BLaER1 treated with 17β-estradiol and CSF1 and Interleukin-3, amounts not matched to agents 10 nM and 100 nM (cell line): Measurements from ENCODE around the gene NGEF.

Source experiments
- H3K27ac ChIP-seq, 11 experiments: shearing (Covaris generic); formaldehyde crosslinking; 2 replicates each; pipeline ENCODE4 v1.8.1; 2022
- H3K27me3 ChIP-seq, 11 experiments: shearing (Covaris generic); formaldehyde crosslinking; 2 replicates each; pipeline ENCODE4 v1.8.1; 2022
- H3K36me3 ChIP-seq, 11 experiments: shearing (Covaris generic); formaldehyde crosslinking; 2 replicates each; pipeline ENCODE4 v1.8.1; 2022
- H3K4me1 ChIP-seq, 10 experiments: shearing (Covaris generic); formaldehyde crosslinking; 2 replicates each; pipeline ENCODE4 v1.8.1; 2022
- H3K4me2 ChIP-seq, 11 experiments: shearing (Covaris generic); formaldehyde crosslinking; 2 replicates each; pipeline ENCODE4 v1.8.1; 2022
- H3K4me3 ChIP-seq, 10 experiments: shearing (Covaris generic); formaldehyde crosslinking; 2 replicates each; pipeline ENCODE4 v1.8.1; 2022
- H3K9ac ChIP-seq, 11 experiments: shearing (Covaris generic); formaldehyde crosslinking; 2 replicates each; pipeline ENCODE4 v1.8.1; 2022
- H3K9me3 ChIP-seq, 11 experiments: shearing (Covaris generic); formaldehyde crosslinking; replicated peaks in 1 of 11; 2 replicates each; pipeline ENCODE4 v1.8.1; 2022
- H4K20me1 ChIP-seq, 11 experiments: shearing (Covaris generic); formaldehyde crosslinking; 2 replicates each; pipeline ENCODE4 v1.8.1; 2022
- Cebpa-rat ChIP-seq, 11 experiments: shearing (Covaris generic); IDR thresholded peaks; 2 replicates each; pipeline ENCODE4 v1.8.1; 2022

Gene NGEF

GRCh38 chr2:232898592-232899543, 114.2 kb downstream of the NGEF start:
- Histone ChIP-seq H3K27ac (no peak overlapping the region), H4K20me1 (no peaks in the 10 kb centered on the region; a peak in 1 of 22 replicates), H3K4me2 (no peak overlapping the region), H3K4me1 (peaks cover 0 to 23% (median 15%) of the 10 kb centered on the region in 10 experiments; a peak in 12 of 20 replicates), H3K27me3 (no peaks in the 10 kb centered on the region), H3K36me3 (no peaks in the 10 kb centered on the region), H3K9ac (no peak overlapping the region), H3K4me3 (no peak overlapping the region), H3K9me3 (no peaks in the 10 kb centered on the region)
- no peak for TF ChIP-seq Cebpa-rat (IDR thresholded peaks at IDR 0.05)

GRCh38 chr2:232897598-232898408, 115.3 kb downstream of the NGEF start:
- TF ChIP-seq Cebpa-rat (IDR thresholded peaks at IDR 0.05): no peak

GRCh38 chr2:232896720-232897597, 116.1 kb downstream of the NGEF start:
- no peak for TF ChIP-seq Cebpa-rat (IDR thresholded peaks at IDR 0.05)
- H3K4me3 ChIP-seq: no peak overlapping the region
- H3K4me1 ChIP-seq: peaks cover 0 to 15% (median 12%) of the 10 kb centered on the region in 10 experiments; a peak in 12 of 20 replicates
- H3K9me3 ChIP-seq: no peaks in the 10 kb centered on the region
- H3K9ac ChIP-seq: no peak overlapping the region
- no peaks in the 10 kb centered on the region for H3K27me3 ChIP-seq
- no peaks in the 10 kb centered on the region for H3K36me3 ChIP-seq
- no peaks in the 10 kb centered on the region for H4K20me1 ChIP-seq
- no peak overlapping the region for H3K4me2 ChIP-seq
- H3K27ac ChIP-seq: no peak overlapping the region

More at GRCh38 chr2:232897598-232898408, 115.3 kb downstream of the NGEF start:
- Histone ChIP-seq H3K9ac (no peak overlapping the region), H3K36me3 (no peaks in the 10 kb centered on the region), H3K9me3 (no peaks in the 10 kb centered on the region), H3K4me1 (peaks cover 0 to 23% (median 15%) of the 10 kb centered on the region in 10 experiments; a peak in 12 of 20 replicates), H3K4me2 (no peak overlapping the region), H4K20me1 (no peaks in the 10 kb centered on the region; a peak in 1 of 22 replicates), H3K27ac (no peak overlapping the region), H3K4me3 (no peak overlapping the region), H3K27me3 (no peaks in the 10 kb centered on the region)

GRCh38 chr2:232896111-232896510, 116.9 kb downstream of the NGEF start:
- no peak overlapping the region for H3K27ac ChIP-seq
- no peaks in the 10 kb centered on the region for H3K36me3 ChIP-seq
- H4K20me1 ChIP-seq: no peaks in the 10 kb centered on the region
- H3K9ac ChIP-seq: no peak overlapping the region
- H3K9me3 ChIP-seq: no peaks in the 10 kb centered on the region
- peaks cover 2 to 8% (median 5%) of the 10 kb centered on the region in 10 experiments for H3K4me1 ChIP-seq
- H3K4me2 ChIP-seq: no peak overlapping the region
- H3K27me3 ChIP-seq: no peaks in the 10 kb centered on the region
- no peak for TF ChIP-seq Cebpa-rat (IDR thresholded peaks at IDR 0.05)
- no peak overlapping the region for H3K4me3 ChIP-seq

- H3K4me2 ChIP-seq: no peak overlapping the region
- no peaks in the 10 kb centered on the region for H3K9me3 ChIP-seq
- H4K20me1 ChIP-seq: no peaks in the 10 kb centered on the region
- H3K27me3 ChIP-seq: no peaks in the 10 kb centered on the region
- no peak overlapping the region for H3K9ac ChIP-seq
- no peaks in the 10 kb centered on the region for H3K36me3 ChIP-seq
- H3K4me1 ChIP-seq: peaks cover 0 to 10% (median 9%) of the 10 kb centered on the region in 10 experiments; a peak in 16 of 20 replicates
- no peak overlapping the region for H3K4me3 ChIP-seq
- no peak for TF ChIP-seq Cebpa-rat (IDR thresholded peaks at IDR 0.05)
- no peak overlapping the region for H3K27ac ChIP-seq
Measured at GRCh38 chr2:232894746-232895145, 118.3 kb downstream of the NGEF start.

- Histone ChIP-seq H3K27ac (no peak overlapping the region), H3K9ac (0 out of 22 replicates have a peak overlapping the region, but pooled peaks of 1 of the 11 experiments have one; percentile 39), H3K9me3 (no peaks in the 10 kb centered on the region), H4K20me1 (no peaks in the 10 kb centered on the region), H3K36me3 (no peaks in the 10 kb centered on the region), H3K4me1 (peaks cover 0 to 10% (median 9%) of the 10 kb centered on the region in 10 experiments; a peak in 16 of 20 replicates), H3K4me3 (no peak overlapping the region), H3K27me3 (no peaks in the 10 kb centered on the region), H3K4me2 (no peak overlapping the region)
- TF ChIP-seq Cebpa-rat (IDR thresholded peaks at IDR 0.05): no peak
Measured at GRCh38 chr2:232894251-232894650, 118.8 kb downstream of the NGEF start.

GRCh38 chr2:232893834-232894233, 119.2 kb downstream of the NGEF start:
- no peak overlapping the region for H3K27ac ChIP-seq
- H3K27me3 ChIP-seq: no peaks in the 10 kb centered on the region
- no peak for TF ChIP-seq Cebpa-rat (IDR thresholded peaks at IDR 0.05)
- 0 out of 22 replicates have a peak overlapping the region, but pooled peaks of 1 of the 11 experiments have one; percentile 39 for H3K9ac ChIP-seq
- H4K20me1 ChIP-seq: no peaks in the 10 kb centered on the region
- H3K4me2 ChIP-seq: no peak overlapping the region
- no peaks in the 10 kb centered on the region for H3K9me3 ChIP-seq
- no peak overlapping the region for H3K4me3 ChIP-seq
- peaks cover 0 to 10% (median 9%) of the 10 kb centered on the region in 10 experiments; a peak in 16 of 20 replicates for H3K4me1 ChIP-seq
- no peaks in the 10 kb centered on the region for H3K36me3 ChIP-seq

GRCh38 chr2:232892843-232893242, 120.2 kb downstream of the NGEF start:
- Histone ChIP-seq H4K20me1 (peaks cover 0 to 4% (median 0%) of the 10 kb centered on the region in 11 experiments; a peak in 1 of 22 replicates), H3K27me3 (no peaks in the 10 kb centered on the region), H3K4me1 (peaks cover 0 to 10% (median 9%) of the 10 kb centered on the region in 10 experiments; a peak in 16 of 20 replicates), H3K27ac (no peak overlapping the region), H3K4me2 (no peak overlapping the region), H3K36me3 (no peaks in the 10 kb centered on the region), H3K4me3 (no peak overlapping the region), H3K9ac (no peak overlapping the region), H3K9me3 (no peaks in the 10 kb centered on the region)
- no peak for TF ChIP-seq Cebpa-rat (IDR thresholded peaks at IDR 0.05)
